G401 (cell line): ENCODE results near the gene KCNRG. TPM values are rescaled to one million over a fixed set of nuclear protein-coding genes. Genes with fewer than 3 reads are reported as not detected.
"Not testable (repeated sequence)": the region's sequence is repeated elsewhere in the genome, so short reads cannot be mapped to it uniquely, and the experiment has no call there.

Experiments used
- DNase-seq: peaks from one replicate; pipeline ENCODE4 v3.0.0-alpha.2; 2015; ENCODE audit warnings: low spot score
- in situ Hi-C: cut with HindIII; loops from 2 replicates; pipeline ENCODE4 v1.10.0; 2016; ENCODE audit warnings: low sequenced_read_pairs, mixed read lengths
- total RNA-seq: library from RNA; depleted of rRNA; stranded (reverse); fragments of >200 nt; shearing (Covaris generic); gene quantifications from 2 replicates; pipeline ENCODE4 v1.2.3, GENCODE V29; 2014

KCNRG gene
- total RNA-seq, 1 experiment from 2014 or later, result not detected

DNA sequence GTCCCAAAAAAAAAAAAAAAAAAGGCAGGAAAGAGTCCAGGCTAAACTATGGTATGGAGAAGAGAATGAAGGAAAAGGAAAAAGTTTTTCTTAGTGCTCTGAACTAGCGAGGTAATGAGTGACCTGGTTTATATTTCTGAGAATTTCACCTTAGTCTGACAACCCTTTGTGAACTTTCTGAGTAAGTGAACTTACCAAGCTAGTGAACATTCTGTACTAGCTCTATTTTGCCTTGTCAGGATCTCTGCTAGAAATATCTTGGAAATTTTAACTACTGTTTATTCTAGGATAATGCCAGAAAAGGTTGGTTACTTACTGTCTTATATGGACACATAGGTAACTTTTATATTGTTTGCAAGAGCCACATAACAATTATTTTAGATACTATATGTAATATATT, 14.0 kb upstream of the KCNRG start:
- no peak for DNase-seq
- in situ Hi-C loops, result no loop called here

DNA sequence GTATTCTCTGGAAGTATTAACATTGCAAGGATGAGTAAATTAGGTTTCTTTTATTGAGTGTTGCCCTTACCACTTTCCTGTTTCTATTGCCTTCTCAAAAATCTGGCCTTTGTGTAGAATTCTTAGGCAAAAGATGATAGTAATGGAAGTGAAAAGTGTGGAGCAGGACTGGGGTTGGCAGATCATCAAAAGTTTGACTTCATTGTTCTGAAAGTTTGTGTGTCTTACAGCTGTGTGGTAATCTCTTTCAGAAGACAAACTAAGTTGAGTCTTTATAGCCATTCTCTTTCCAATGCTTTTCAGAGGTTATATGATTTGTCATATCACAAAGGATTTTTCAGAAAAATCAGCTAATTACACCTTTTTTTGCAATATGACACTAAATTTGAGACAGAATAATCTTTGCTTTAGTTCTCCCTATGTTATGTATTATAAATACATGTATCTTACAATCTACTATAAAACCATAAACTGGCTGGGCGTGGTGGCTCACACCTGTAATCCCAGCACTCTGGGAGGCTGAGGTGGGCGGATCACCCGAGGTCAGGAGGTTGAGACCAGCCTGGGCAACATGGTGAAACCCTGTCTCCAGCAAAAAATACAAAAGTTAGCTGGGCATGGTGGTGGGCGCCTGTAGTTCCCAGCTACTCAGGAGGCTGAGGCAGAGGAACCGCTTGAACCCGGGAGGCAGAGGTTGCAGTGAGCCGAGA, 8.7 kb upstream of the KCNRG start:
- DNase-seq, result no peak
- in situ Hi-C loops, result no loop called here

DNA sequence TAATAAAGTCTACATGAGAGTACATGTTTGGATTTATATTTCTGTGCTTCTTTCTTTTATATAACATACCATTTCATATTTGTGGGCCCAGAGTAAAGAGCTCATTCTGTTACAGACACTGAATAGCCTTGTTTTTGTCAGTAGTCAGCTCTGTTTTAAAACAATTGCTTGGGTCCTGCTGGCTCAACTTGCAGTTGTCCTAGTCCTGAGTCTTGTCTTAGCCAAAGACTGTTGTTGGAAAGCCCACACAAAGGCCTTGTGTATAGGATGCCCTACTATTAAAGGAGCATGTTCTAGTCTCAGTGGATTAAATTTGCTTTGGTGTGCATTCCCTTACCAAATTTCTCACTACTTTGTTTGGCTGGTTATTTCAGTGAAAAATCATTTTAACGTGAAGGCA, 3.8 kb upstream of the KCNRG start:
- in situ Hi-C loops, result no loop called here
- DNase-seq, result no peak

DNA sequence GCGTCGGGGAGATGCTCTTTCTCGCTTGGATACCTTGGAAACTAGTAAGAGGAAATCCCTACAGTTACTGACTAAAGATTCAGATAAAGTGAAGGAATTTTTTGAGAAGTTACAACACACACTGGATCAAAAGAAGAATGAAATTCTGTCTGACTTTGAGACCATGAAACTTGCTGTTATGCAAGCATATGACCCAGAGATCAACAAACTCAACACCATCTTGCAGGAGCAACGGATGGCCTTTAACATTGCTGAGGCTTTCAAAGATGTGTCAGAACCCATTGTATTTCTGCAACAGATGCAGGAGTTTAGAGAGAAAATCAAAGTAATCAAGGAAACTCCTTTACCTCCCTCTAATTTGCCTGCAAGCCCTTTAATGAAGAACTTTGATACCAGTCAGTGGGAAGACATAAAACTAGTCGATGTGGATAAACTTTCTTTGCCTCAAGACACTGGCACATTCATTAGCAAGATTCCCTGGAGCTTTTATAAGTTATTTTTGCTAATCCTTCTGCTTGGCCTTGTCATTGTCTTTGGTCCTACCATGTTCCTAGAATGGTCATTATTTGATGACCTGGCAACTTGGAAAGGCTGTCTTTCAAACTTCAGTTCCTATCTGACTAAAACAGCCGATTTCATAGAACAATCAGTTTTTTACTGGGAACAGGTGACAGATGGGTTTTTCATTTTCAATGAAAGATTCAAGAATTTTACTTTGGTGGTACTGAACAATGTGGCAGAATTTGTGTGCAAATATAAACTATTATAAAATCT, 2.7 kb upstream of the KCNRG start:
- in situ Hi-C loops, result no loop called here
- no peak for DNase-seq

DNA sequence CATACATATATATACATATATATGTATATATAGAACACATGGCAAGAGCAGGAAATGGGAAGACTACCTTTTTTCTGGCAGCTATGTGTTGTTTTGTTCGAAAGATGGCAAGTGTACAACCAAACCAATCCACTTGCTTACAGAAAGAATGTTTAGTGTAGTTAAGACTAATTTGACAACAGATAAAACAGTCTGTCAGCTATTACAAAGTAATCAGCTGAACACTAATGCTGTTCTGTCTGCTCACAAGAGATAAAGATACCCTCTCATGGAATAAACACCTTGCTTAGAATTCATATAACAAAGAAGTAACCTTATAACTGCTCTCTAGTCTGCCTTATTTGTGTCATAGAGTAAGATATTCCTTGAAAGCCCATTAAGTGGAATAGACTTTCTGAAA, 858 bp upstream of the KCNRG start:
- in situ Hi-C loops, result no loop called here
- DNase-seq, result no peak

DNA sequence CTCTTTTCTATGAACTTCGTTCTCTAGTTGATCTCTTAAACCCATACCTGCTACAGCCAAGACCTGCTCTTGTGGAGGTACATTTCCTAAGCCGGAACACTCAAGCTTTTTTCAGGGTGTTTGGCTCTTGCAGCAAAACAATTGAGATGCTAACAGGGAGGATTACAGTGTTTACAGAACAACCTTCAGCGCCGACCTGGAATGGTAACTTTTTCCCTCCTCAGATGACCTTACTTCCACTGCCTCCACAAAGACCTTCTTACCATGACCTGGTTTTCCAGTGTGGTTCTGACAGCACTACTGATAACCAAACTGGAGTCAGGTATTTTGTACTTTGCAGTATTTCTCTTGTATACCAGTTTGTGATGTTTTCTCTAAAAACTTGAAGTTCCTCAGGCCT, 506 bp downstream of the KCNRG start:
- peak; percentile 20 for DNase-seq
- in situ Hi-C loops, result no loop called here

DNA sequence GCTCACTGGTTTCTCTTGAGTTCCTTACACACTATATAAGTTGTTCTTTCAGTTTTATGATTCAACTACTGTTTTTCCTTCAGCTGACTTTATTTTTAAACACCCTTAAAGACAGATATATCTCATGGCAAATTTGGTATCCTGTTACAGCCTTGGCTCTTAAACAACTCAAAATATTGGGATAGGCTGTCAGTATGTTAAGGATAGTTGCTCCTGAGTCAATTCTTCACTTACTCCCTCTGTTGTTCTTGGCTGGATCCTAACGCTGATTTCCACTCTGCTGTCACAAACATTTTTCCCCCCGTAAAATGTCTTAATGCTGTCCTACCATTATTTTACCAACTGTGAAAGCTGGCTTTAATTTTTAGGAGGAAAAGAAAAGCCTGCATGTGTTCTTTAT, 1.2 kb downstream of the KCNRG start:
- in situ Hi-C loops, result no loop called here
- DNase-seq, result no peak

DNA sequence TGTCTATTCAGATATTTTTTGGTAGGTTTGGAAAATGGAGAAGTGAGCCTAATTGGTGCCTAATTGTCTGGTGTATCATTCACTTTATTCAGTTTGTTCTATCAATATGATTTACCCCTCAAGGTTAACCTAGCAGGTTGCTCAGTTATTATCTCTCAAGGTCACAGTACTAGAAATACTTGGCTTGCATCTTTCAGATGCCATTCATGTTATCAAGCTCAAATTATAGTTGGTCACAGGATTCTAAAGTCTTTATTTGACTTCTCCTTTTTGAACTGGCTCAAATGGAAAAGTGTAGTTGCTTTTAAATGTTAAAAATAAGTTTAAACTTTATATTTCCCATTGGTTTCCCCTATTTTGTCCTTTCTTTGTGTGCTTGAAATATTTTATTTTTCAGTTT, 2.6 kb downstream of the KCNRG start:
- in situ Hi-C loops, result no loop called here
- no peak for DNase-seq

DNA sequence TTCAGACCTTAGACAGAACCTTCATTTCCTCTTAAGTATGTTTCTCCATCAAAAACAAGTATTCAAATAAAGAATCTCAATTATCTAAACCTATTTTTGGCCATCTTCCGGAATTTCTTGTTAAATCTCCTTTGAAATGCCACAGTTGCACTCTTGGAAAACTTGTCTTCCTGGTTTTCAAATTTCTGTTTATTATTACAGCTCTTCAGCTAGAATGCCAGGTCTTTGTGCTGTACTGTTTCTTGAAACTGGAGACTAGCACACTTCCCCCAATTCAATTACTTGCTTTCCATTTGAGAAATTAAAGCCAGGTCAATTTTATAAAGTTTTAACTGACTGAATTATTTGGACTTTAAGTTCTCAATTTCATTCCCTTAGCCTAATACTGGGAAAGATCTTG, 10.2 kb downstream of the KCNRG start:
- no peak for DNase-seq
- in situ Hi-C loops, result no loop called here

DNA sequence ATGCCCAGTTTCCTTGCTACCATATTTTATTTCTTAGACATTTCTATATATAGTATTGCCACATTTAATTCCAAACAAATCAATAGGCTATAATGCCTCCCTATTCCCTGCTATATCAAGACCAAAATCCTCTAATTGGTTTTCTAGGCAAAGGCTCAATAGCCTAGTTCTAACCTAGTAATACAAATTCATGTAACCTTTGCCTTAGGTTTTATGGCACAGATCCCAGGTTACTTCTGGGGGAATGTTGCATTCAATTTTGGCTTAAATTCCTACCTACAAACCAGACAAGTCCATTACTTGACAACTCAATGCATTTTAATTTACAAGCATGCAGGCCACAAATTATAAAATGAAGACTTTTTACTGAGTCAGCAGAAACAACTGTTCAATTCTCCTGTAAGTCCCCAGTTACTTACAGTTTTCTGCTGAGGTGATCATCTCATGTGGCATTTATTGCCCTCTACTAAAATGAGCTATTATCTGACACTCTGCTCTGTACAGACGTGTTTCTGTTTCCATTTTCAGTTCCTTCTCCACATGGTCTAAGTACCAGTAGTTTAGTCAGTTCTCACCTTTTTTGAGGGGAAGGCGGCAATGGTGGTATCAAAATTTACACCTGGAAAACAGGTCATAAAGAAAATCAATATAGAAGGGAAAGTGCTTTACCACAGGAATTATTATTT, 11.7 kb downstream of the KCNRG start:
- in situ Hi-C loops, result no loop called here
- no peak for DNase-seq

DNA sequence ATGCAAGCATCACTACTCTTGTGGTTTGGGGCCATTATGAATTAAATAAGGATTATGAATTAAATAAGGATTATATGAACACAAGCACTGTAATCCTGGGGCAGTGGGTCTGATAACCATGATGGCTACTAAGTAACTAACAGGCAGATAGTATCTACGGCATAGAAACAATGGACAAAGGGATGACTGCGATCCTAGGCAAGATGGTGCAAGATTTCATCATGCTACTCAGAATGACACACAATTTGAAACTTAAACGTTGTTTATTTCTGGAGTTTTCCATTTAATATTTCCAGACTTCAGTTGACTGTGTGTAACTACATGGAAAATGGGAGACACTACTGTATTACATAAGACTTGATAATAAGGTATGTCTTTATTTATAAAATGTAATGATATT, 15.1 kb downstream of the KCNRG start:
- no peak for DNase-seq
- in situ Hi-C loops, result no loop called here

DNA sequence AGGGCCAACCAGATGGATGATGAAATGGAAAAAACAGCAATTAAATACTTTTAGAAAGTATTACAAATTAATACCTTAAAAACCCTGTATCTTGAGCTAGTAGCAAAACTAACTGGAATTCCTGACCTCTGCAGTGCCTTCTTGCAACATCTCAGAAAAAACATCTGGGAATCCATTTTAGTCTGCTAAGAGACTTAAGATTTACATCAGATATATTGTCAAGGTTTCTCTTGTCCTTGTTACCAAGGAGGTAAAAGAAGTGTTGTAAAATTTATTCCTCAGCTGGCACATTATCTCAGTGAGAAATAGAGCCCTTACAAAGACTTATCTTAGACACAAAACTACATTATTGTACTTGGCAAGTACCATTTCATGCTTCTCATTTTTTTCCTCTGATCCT, 18.5 kb downstream of the KCNRG start:
- in situ Hi-C loops, result no loop called here
- no peak for DNase-seq

DNA sequence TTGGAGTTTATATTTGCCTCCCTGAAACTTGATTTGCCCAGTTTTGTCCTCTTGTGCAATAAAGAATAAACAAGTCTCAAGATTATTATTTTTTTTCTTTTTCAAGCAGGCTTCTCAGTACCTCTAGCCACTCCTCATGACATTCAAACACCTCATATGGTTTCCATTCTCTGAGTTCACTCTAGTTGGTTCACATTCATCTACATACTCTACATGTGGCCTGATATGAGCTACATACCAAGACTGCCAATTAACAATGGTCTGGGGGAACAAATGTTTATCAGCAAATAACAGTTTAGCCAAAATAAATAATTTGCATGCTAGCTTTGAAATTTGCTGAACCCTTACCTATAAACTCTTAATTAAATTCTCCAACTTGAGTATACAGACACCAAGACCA, 22.5 kb downstream of the KCNRG start:
- in situ Hi-C loops, result no loop called here

DNA sequence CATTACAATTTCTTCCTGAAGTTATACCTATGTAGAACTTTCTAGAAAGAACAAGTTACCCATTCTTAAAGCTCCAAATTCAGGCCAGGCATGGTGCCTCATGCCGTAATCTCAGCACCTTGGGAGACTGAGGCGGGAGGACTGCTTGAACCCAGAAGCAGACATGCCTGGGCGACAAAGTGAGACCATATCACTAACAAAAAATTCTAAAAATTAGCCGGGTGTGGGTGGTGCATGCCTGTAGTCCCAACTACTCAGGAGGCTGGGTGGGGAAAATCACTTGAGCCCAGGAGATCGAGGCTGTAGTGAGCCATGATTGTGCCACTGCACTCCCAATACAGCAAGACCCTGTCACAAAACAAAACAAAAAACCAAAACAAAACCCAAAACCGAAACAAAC, 23.0 kb downstream of the KCNRG start:
- DNase-seq, result no peak
- in situ Hi-C loops, result no loop called here

More for the DNA sequence above, 22.5 kb downstream of the KCNRG start:
- no peak for DNase-seq

DNA sequence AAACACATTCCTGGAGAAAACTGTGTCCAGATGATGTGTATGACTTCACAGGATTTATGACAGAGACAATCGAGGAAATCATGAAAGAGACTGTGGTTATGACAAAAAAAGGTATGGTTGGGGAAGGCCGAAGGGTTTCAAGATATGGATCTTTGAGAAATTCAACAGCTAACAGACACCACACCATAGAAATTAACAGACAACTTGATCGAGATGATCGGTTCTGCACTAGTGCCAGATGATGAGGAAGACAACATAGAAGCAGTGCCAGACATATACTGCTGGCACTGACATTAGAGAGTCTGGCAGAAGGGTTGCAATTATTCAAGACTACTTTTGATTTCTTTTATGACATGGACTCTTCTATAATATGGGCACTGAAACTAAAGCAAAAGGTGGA, 37.2 kb downstream of the KCNRG start:
- DNase-seq, result no peak
- in situ Hi-C loops, result no loop called here

DNA sequence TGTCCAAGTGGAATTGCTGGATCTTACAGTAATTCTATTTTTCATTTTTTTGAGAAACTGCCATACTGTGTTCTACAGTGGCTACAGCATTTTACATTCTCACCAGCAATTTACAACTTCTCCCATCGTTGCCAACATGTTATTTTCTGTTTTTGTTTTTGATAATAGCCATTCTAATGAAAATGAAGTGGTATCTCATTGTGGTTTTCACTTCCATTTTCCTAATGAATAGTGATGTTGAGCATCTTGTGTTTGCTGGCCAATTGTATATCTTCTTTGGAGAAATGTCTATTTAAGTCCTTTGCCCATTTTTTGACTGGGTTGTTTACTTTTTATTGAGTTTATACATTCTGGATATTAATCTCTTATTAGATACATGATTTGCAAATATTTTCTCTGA, 38.6 kb downstream of the KCNRG start:
- DNase-seq, result no peak
- in situ Hi-C loops, result no loop called here

DNA sequence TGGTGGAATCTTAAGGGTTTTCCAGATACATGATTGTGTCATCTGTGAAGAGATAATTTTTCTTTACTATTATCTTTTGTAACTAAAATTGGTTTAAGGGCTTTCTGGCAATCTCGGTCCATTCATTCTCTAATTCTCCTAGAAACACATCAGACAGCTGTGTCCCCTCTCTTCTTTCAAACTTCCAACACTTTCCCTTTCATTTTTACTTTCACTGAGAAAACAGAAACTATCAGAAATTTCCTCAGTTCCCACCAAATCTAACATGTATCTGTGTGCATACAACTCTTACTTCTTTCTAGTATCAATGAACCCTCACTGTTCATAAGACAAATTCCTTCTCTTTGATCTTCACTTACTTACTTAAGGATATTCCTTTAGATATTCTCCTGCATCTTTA, 40.2 kb downstream of the KCNRG start:
- in situ Hi-C loops, result no loop called here
- DNase-seq, result no peak

DNA sequence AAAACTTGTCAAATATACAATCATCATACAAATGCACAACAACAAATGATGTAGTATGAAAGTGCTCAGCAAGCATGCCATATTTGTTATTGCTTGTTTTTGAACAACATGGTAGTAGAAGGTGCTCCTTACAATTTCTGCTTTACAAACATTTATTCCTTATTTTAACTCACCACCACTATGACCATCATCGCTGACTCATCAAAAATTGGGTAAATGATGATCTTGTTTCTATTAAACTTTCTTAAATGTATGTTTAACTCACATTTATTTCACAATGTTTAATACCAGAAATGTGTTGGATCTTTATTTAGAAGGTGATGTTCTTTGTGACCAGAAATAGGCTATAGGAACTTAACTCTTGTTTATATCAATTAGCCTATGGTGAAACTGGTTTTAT, 45.5 kb downstream of the KCNRG start:
- DNase-seq, result no peak
- in situ Hi-C loops, result no loop called here

DNA sequence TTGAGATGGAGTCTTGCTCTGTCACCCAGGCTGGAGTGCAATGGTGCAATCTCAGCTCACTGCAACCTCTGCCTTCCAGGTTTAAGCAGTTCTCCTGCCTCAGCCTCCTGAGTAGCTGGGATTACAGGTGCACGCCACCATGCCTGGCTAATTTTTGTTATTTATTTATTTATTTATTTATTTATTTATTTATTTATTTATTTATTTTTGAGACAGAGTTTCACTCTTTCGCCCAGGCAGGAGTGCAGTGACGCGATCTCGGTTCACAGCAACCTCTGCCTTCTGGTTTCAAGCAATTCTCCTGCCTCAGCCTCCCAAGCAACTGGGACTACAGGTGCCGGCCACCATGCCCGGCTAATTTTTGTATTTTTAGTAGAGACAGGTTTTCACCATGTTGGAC, 47.1 kb downstream of the KCNRG start:
- DNase-seq, in situ Hi-C loops: not testable (repeated sequence)

DNA sequence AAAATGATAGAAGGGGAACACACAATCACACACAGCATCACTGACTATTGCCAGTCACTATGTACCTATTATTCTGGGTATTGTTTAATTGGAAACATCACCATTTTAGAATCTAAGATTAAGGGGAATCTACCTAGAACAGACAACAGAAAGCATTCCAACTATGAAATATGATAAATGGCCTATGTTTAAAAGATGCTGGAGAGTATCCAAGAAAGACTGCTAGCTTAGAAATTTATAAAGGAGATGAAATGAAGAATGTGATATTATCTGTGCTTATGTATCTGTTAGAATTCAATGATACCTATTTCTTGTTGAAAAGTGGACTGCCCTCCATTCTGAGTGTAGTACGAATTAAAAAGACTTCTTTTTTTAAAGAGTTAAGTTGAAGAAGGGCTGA, 50.5 kb downstream of the KCNRG start:
- in situ Hi-C loops, result no loop called here
- no peak for DNase-seq
